ENCODE measurements around the gene SASH3.

SASH3 gene

GRCh38 chrX:129792586-129793291 lies 13.0 kb downstream of the SASH3 start:
- TF ChIP-seq, protein P1, sequence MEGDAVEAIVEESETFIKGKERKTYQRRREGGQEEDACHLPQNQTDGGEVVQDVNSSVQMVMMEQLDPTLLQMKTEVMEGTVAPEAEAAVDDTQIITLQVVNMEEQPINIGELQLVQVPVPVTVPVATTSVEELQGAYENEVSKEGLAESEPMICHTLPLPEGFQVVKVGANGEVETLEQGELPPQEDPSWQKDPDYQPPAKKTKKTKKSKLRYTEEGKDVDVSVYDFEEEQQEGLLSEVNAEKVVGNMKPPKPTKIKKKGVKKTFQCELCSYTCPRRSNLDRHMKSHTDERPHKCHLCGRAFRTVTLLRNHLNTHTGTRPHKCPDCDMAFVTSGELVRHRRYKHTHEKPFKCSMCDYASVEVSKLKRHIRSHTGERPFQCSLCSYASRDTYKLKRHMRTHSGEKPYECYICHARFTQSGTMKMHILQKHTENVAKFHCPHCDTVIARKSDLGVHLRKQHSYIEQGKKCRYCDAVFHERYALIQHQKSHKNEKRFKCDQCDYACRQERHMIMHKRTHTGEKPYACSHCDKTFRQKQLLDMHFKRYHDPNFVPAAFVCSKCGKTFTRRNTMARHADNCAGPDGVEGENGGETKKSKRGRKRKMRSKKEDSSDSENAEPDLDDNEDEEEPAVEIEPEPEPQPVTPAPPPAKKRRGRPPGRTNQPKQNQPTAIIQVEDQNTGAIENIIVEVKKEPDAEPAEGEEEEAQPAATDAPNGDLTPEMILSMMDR (IDR thresholded peaks at IDR 0.05; ENCODE audit: low read depth, low read length) = no peak
- no peak for DNase-seq (ENCODE audit: low read depth in 2 of 2)
- H3K4me3 ChIP-seq (replicated peaks in 1 of 2; ENCODE audit: low read depth in 2 of 2, low read length in 2 of 2) = no peak overlapping the region

- DNase-seq (ENCODE audit: low read depth in 2 of 2) = no peak
- no peak overlapping the region for H3K4me3 ChIP-seq (replicated peaks in 1 of 2; ENCODE audit: low read depth in 2 of 2, low read length in 2 of 2)
- TF ChIP-seq, protein P1 (IDR thresholded peaks at IDR 0.05; ENCODE audit: low read depth, low read length) = no peak
Observed at GRCh38 chrX:129793604-129794191, 13.9 kb downstream of the SASH3 start.

- TF ChIP-seq, protein P1 (IDR thresholded peaks at IDR 0.05; ENCODE audit: low read depth, low read length) = no peak
- DNase-seq (ENCODE audit: low read depth in 2 of 2) = no peak
Observed at GRCh38 chrX:129795584-129795983, 15.8 kb downstream of the SASH3 start.

DNA sequence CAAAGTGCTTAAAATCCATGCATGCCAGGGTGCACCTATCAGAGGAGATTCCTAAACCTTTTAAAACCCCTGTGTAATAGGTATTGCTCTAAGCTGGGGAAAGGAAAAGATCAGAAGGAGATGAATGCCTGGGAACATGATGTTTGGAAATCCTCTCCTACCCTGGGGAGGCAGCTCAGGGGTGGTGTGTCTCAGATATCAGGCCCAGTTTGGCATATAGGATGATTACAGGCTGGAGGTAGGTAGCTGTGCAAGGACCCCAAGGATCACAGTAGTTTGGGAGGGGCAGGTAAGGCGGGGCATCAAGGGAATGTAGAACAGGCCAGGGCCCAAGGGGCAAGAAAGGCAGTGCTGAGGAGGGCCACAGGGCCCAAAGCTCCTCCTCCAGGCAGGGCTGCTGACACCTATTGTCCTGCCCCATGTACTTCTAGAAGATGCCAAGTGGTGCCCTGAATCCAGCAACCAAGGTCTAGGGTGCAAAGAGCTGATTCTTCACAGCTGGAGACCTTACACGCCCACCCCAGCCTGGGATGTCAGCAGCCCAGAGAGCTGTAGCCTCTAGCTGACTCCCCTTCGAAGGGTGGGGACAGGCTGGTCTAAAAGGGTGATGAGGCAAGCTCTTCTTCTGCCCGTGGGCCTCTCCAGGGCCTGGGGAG lies 17.6 kb downstream of the SASH3 start:
- TF ChIP-seq, protein P1 (IDR thresholded peaks at IDR 0.05; ENCODE audit: low read depth, low read length) = no peak
- DNase-seq (ENCODE audit: low read depth in 2 of 2) = no peak
- H3K4me3 ChIP-seq (replicated peaks in 1 of 2; ENCODE audit: low read depth in 2 of 2, low read length in 2 of 2) = no peak overlapping the region

More at GRCh38 chrX:129795584-129795983, 15.8 kb downstream of the SASH3 start:
- H3K4me3 ChIP-seq (replicated peaks in 1 of 2; ENCODE audit: low read depth in 2 of 2, low read length in 2 of 2) = no peak overlapping the region

DNA sequence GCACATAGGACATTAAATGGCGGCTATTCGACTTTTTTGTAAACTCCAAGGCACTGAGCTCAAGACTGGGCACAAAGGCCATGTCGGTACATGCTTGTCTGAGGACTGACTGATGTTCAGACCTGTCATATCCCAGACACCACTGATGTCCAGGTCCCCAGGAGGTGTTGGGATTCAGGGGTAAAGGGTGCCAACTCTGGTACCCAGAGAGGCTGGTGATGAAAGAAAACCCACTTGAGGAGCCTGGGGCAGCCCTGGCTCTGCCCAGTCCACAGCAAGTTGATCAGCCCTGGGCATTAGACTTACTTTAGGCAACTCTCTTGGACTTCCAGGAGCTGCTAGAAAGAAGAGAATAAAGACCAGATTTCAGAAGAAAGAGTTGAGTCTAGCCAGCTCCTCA lies 18.7 kb downstream of the SASH3 start:
- H3K4me3 ChIP-seq (replicated peaks in 1 of 2; ENCODE audit: low read depth in 2 of 2, low read length in 2 of 2) = no peak overlapping the region
- DNase-seq (ENCODE audit: low read depth in 2 of 2) = no peak
- TF ChIP-seq, protein P1 (IDR thresholded peaks at IDR 0.05; ENCODE audit: low read depth, low read length) = no peak

GRCh38 chrX:129798888-129799287 lies 19.1 kb downstream of the SASH3 start:
- no peak overlapping the region for H3K4me3 ChIP-seq (replicated peaks in 1 of 2; ENCODE audit: low read depth in 2 of 2, low read length in 2 of 2)
- TF ChIP-seq, protein P1 (IDR thresholded peaks at IDR 0.05; ENCODE audit: low read depth, low read length) = no peak
- no peak for DNase-seq (ENCODE audit: low read depth in 2 of 2)
